ENCODE results near the gene UCHL5. TPM values are rescaled to one million over a fixed set of nuclear protein-coding genes. Genes with fewer than 3 reads are reported as not detected.

Gene UCHL5
- total and polyA plus RNA-seq, 2 of the 13 experiments (the other 11 are each of a cell fraction or from before 2014, with no cell fraction given) = 18.2 to 44.1 TPM

DNA sequence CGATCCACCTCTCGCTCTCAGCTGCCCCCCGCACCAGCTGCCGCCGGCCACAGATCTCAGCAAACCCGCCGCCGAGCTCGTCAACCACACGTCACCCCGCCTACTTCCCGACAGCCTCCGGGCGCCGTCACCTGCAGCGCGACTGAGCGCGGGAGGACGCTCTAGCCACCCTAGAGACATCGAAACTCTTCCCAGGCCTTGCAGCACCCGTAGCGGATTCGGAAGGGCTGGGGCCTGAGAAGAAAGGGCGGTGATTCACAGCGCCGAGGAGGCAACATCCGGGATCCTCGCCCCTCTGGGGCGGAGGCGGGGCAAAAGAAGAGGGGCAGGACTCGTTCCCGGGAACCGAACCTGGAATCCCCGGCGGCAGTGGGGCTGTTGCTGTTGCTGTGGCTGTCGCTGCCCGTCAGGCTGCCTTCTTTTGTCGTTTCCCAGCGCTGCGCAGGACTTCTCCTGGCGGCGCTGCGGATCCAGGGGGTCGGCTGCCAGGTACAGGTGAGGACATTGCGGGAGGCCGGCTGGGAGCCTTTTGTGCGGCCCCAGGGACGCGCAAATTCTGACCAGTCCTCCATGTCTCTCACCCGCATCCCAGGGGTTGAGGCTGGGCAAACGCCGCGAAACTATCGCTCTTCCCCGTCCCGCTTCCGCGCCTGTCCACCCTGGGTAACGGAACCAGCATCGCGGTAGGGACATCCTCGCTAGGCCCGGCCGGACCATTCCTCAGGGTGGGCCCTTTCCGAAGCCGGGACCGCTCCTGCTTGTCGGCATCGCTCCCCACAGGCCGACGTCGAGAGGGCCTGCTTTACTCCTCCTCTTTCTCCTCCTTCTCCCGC is at the start of gene UCHL5, which contains the start of gene RO60 (continued):
- TF ChIP-seq, protein P1, sequence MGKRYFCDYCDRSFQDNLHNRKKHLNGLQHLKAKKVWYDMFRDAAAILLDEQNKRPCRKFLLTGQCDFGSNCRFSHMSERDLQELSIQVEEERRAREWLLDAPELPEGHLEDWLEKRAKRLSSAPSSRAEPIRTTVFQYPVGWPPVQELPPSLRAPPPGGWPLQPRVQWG (CRISPR knock-in tag; IDR thresholded peaks at IDR 0.05; ENCODE audit: borderline replicate concordance, low read depth) = no peak
- TF ChIP-seq KDM2A (CRISPR knock-in tag; IDR thresholded peaks at IDR 0.05; ENCODE audit: borderline replicate concordance, low read depth) = peak; percentile 95
- TF ChIP-seq ZBTB20 (CRISPR knock-in tag; IDR thresholded peaks at IDR 0.05; ENCODE audit: borderline replicate concordance, low read depth) = peak; percentile 58
- TF ChIP-seq KDM5A (IDR thresholded peaks at IDR 0.05; ENCODE audit: borderline replicate concordance, low read length) = peak; percentile 30; the same call in 1 of the 2 replicates
- peak; percentile 81; the same call in 1 of the 2 replicates for TF ChIP-seq ZNF543 (CRISPR knock-in tag; IDR thresholded peaks at IDR 0.05)
- TF ChIP-seq ZSCAN20 (CRISPR knock-in tag; IDR thresholded peaks at IDR 0.05; ENCODE audit: borderline replicate concordance) = no peak
- TF ChIP-seq, protein P2, sequence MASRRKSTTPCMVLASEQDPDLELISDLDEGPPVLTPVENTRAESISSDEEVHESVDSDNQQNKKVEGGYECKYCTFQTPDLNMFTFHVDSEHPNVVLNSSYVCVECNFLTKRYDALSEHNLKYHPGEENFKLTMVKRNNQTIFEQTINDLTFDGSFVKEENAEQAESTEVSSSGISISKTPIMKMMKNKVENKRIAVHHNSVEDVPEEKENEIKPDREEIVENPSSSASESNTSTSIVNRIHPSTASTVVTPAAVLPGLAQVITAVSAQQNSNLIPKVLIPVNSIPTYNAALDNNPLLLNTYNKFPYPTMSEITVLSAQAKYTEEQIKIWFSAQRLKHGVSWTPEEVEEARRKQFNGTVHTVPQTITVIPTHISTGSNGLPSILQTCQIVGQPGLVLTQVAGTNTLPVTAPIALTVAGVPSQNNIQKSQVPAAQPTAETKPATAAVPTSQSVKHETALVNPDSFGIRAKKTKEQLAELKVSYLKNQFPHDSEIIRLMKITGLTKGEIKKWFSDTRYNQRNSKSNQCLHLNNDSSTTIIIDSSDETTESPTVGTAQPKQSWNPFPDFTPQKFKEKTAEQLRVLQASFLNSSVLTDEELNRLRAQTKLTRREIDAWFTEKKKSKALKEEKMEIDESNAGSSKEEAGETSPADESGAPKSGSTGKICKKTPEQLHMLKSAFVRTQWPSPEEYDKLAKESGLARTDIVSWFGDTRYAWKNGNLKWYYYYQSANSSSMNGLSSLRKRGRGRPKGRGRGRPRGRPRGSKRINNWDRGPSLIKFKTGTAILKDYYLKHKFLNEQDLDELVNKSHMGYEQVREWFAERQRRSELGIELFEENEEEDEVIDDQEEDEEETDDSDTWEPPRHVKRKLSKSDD (CRISPR knock-in tag; IDR thresholded peaks at IDR 0.05; ENCODE audit: low read depth) = peak; percentile 93
- TF ChIP-seq, protein P3, sequence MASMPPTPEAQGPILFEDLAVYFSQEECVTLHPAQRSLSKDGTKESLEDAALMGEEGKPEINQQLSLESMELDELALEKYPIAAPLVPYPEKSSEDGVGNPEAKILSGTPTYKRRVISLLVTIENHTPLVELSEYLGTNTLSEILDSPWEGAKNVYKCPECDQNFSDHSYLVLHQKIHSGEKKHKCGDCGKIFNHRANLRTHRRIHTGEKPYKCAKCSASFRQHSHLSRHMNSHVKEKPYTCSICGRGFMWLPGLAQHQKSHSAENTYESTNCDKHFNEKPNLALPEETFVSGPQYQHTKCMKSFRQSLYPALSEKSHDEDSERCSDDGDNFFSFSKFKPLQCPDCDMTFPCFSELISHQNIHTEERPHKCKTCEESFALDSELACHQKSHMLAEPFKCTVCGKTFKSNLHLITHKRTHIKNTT (CRISPR knock-in tag; IDR thresholded peaks at IDR 0.05) = no peak
- TF ChIP-seq, protein P4, sequence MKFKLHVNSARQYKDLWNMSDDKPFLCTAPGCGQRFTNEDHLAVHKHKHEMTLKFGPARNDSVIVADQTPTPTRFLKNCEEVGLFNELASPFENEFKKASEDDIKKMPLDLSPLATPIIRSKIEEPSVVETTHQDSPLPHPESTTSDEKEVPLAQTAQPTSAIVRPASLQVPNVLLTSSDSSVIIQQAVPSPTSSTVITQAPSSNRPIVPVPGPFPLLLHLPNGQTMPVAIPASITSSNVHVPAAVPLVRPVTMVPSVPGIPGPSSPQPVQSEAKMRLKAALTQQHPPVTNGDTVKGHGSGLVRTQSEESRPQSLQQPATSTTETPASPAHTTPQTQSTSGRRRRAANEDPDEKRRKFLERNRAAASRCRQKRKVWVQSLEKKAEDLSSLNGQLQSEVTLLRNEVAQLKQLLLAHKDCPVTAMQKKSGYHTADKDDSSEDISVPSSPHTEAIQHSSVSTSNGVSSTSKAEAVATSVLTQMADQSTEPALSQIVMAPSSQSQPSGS (CRISPR knock-in tag; IDR thresholded peaks at IDR 0.05) = peak; percentile 97
- TF ChIP-seq KMT2B (CRISPR knock-in tag; IDR thresholded peaks at IDR 0.05) = peak; percentile 98
- peak; percentile 87 for TF ChIP-seq ISX (CRISPR knock-in tag; conservative IDR thresholded peaks at IDR 0.05)
- TF ChIP-seq, protein P5, sequence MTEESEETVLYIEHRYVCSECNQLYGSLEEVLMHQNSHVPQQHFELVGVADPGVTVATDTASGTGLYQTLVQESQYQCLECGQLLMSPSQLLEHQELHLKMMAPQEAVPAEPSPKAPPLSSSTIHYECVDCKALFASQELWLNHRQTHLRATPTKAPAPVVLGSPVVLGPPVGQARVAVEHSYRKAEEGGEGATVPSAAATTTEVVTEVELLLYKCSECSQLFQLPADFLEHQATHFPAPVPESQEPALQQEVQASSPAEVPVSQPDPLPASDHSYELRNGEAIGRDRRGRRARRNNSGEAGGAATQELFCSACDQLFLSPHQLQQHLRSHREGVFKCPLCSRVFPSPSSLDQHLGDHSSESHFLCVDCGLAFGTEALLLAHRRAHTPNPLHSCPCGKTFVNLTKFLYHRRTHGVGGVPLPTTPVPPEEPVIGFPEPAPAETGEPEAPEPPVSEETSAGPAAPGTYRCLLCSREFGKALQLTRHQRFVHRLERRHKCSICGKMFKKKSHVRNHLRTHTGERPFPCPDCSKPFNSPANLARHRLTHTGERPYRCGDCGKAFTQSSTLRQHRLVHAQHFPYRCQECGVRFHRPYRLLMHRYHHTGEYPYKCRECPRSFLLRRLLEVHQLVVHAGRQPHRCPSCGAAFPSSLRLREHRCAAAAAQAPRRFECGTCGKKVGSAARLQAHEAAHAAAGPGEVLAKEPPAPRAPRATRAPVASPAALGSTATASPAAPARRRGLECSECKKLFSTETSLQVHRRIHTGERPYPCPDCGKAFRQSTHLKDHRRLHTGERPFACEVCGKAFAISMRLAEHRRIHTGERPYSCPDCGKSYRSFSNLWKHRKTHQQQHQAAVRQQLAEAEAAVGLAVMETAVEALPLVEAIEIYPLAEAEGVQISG (CRISPR knock-in tag; IDR thresholded peaks at IDR 0.05) = peak; percentile 99
- TF ChIP-seq ZFP37 (CRISPR knock-in tag; IDR thresholded peaks at IDR 0.05; ENCODE audit: borderline replicate concordance) = peak; percentile 95
- peak; percentile 86 for TF ChIP-seq RXRB (CRISPR knock-in tag; IDR thresholded peaks at IDR 0.05; ENCODE audit: borderline replicate concordance)
- TF ChIP-seq, protein P6, sequence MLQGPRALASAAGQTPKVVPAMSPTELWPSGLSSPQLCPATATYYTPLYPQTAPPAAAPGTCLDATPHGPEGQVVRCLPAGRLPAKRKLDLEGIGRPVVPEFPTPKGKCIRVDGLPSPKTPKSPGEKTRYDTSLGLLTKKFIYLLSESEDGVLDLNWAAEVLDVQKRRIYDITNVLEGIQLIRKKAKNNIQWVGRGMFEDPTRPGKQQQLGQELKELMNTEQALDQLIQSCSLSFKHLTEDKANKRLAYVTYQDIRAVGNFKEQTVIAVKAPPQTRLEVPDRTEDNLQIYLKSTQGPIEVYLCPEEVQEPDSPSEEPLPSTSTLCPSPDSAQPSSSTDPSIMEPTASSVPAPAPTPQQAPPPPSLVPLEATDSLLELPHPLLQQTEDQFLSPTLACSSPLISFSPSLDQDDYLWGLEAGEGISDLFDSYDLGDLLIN (CRISPR knock-in tag; IDR thresholded peaks at IDR 0.05; ENCODE audit: borderline replicate concordance) = peak; percentile 90
- TF ChIP-seq ZFX (CRISPR knock-in tag; IDR thresholded peaks at IDR 0.05; ENCODE audit: low read depth) = peak; percentile 93
- TF ChIP-seq ZNF530 (CRISPR knock-in tag; IDR thresholded peaks at IDR 0.05; ENCODE audit: low read depth) = no peak
- peak; percentile 83 for TF ChIP-seq PHF5A (CRISPR knock-in tag; IDR thresholded peaks at IDR 0.05; ENCODE audit: low read depth, unreplicated experiment)

Data from HepG2 (cell line).